Liver (tissue), 9 donors: Measurements from ENCODE around the gene ADGRB2. TPM values are rescaled to one million over a fixed set of nuclear protein-coding genes. Genes with fewer than 3 reads are reported as not detected.

ENCODE experiments used
- DNase-seq: peaks from one replicate; pipeline ENCODE4 v3.0.0-alpha.2; 2017; ENCODE audit warnings: low spot score
- H3K27ac ChIP-seq, 2 donors: one replicate each; pipeline ENCODE4 v1.7.0; 2013; ENCODE audit warnings: inconsistent platforms in 2 of 2, low read length in 2 of 2, control low read depth in 1 of 2, low read depth in 1 of 2, mild to moderate bottlenecking in 1 of 2
- H3K27me3 ChIP-seq, 4 donors: one replicate each; pipeline versions ENCODE4 v1.6.1 to v1.7.0; 2013; ENCODE audit warnings: low read length in 3 of 4, inconsistent platforms in 1 of 4, mild to moderate bottlenecking in 1 of 4, moderate library complexity in 1 of 4; ENCODE audit not compliant: control insufficient read depth in 4 of 4, insufficient read depth in 4 of 4
- H3K36me3 ChIP-seq, 4 donors: one replicate each; pipeline versions ENCODE4 v1.6.1 to v1.7.0; 2013; ENCODE audit warnings: low read length in 3 of 4, mild to moderate bottlenecking in 3 of 4, low read depth in 1 of 4, moderate library complexity in 1 of 4; ENCODE audit not compliant: control insufficient read depth in 4 of 4, insufficient read depth in 3 of 4
- H3K4me1 ChIP-seq, 4 donors: one replicate each; pipeline versions ENCODE4 v1.6.1 to v1.7.0; 2013; ENCODE audit warnings: low read length in 3 of 4, mild to moderate bottlenecking in 3 of 4, moderate library complexity in 1 of 4; ENCODE audit not compliant: control insufficient read depth in 4 of 4, insufficient read depth in 4 of 4
- H3K4me3 ChIP-seq, 3 donors: one replicate each; pipeline versions ENCODE4 v1.6.1 to v1.7.0; 2013; ENCODE audit warnings: low read length in 3 of 3, control low read depth in 1 of 3, low read depth in 1 of 3, mild to moderate bottlenecking in 1 of 3
- H3K9ac ChIP-seq, 2 donors: one replicate each; pipeline ENCODE4 v1.7.0; 2013; ENCODE audit warnings: low read length in 2 of 2, mild to moderate bottlenecking in 2 of 2, moderate library complexity in 2 of 2, control low read depth in 1 of 2, low read depth in 1 of 2
- H3K9me3 ChIP-seq, 4 donors: one replicate each; pipeline versions ENCODE4 v1.6.1 to v1.7.0; 2013; ENCODE audit warnings: low read length in 3 of 4; ENCODE audit not compliant: control insufficient read depth in 4 of 4
- EGR1 ChIP-seq, 2 donors: IDR thresholded peaks; 2 replicates each; pipeline ENCODE4 v1.6.1; 2016 to 2018; ENCODE audit warnings: antibody characterized with exemption in 2 of 2, low read depth in 2 of 2
- FOXA1 ChIP-seq: IDR thresholded peaks from 2 replicates; pipeline ENCODE4 v1.6.1; 2016; ENCODE audit warnings: antibody characterized with exemption
- FOXA2 ChIP-seq: IDR thresholded peaks from 2 replicates; pipeline ENCODE4 v1.6.1; 2016; ENCODE audit warnings: antibody characterized with exemption
- GABPA ChIP-seq, 2 donors: IDR thresholded peaks in 1 of 2; conservative IDR thresholded peaks in 1 of 2; 2 replicates each; pipeline ENCODE4 v1.6.1; 2016; ENCODE audit warnings: antibody characterized with exemption in 2 of 2, mild to moderate bottlenecking in 1 of 2, moderate library complexity in 1 of 2
- HNF4A ChIP-seq, 2 donors: conservative IDR thresholded peaks; 2 replicates each; pipeline ENCODE4 v1.6.1; 2016; ENCODE audit warnings: antibody characterized with exemption in 2 of 2, mild to moderate bottlenecking in 2 of 2
- JUND ChIP-seq, 2 donors: IDR thresholded peaks; 2 replicates each; pipeline ENCODE4 v1.6.1; 2016; ENCODE audit warnings: antibody characterized with exemption in 2 of 2
- NR2F2 ChIP-seq: IDR thresholded peaks from 2 replicates; pipeline ENCODE4 v1.6.1; 2016; ENCODE audit warnings: antibody characterized with exemption
- RAD21 ChIP-seq, 2 donors: IDR thresholded peaks; 2 replicates each; pipeline ENCODE4 v1.6.1; 2016; ENCODE audit warnings: antibody characterized with exemption in 2 of 2, mild to moderate bottlenecking in 2 of 2
- RXRA ChIP-seq, 2 donors: IDR thresholded peaks; 2 replicates each; pipeline ENCODE4 v1.6.1; 2017 to 2018; ENCODE audit warnings: antibody characterized with exemption in 2 of 2, mild to moderate bottlenecking in 1 of 2
- SP1 ChIP-seq: IDR thresholded peaks from 2 replicates; pipeline ENCODE4 v1.6.1; 2018; ENCODE audit warnings: antibody characterized with exemption, mild to moderate bottlenecking
- TAF1 ChIP-seq: conservative IDR thresholded peaks from 2 replicates; pipeline ENCODE4 v1.6.1; 2016; ENCODE audit warnings: antibody characterized with exemption, mild to moderate bottlenecking
- YY1 ChIP-seq: IDR thresholded peaks from 2 replicates; pipeline ENCODE4 v1.6.1; 2016; ENCODE audit warnings: antibody characterized with exemption, mild to moderate bottlenecking
- WGBS: extraction: QIAGEN DNeasy Blood & Tissue Kit; methylation state at CpG from one replicate; pipeline ENCODE4 v1.1.7; 2013; 5-methylcytosine and 5-hydroxymethylcytosine counted together
- polyA plus RNA-seq, 2 donors: library from polyadenylated mRNA; stranded (reverse) in 1 of 2; unstranded in 1 of 2; fragments of 200-250 nt in 1 of 2; fragments of >200 nt in 1 of 2; fragmentation: Nextera tagmentation in 1 of 2; extraction: Ambion mirVana in 1 of 2; gene quantifications; one replicate each; pipeline versions ENCODE4 v1.2.1 to v1.2.3, GENCODE V29; 2013 to 2015
- total RNA-seq, 2 donors: library from RNA; depleted of rRNA; stranded (reverse); fragments of >200 nt; gene quantifications; one replicate each; pipeline ENCODE4 v1.2.3, GENCODE V29; 2014
- TF ChIP-seq, protein P1 (sequence below): IDR thresholded peaks from 2 replicates; pipeline ENCODE4 v1.6.1; 2016; ENCODE audit warnings: antibody characterized with exemption
- TF ChIP-seq, protein P2 (sequence below): IDR thresholded peaks from 2 replicates; pipeline ENCODE4 v1.6.1; 2016; ENCODE audit warnings: antibody characterized with exemption, mild to moderate bottlenecking
- TF ChIP-seq, protein P3 (sequence below): IDR thresholded peaks from 2 replicates; pipeline ENCODE4 v1.6.1; 2016; ENCODE audit warnings: antibody characterized with exemption
- TF ChIP-seq, protein P4 (sequence below): fragments of 150-350 bp; IDR thresholded peaks from 2 replicates; pipeline ENCODE4 v1.5.1; 2017; ENCODE audit warnings: improper control_type of control experiment, low read depth, low read length; ENCODE audit not compliant: missing input control
- TF ChIP-seq, protein P5 (sequence below): IDR thresholded peaks from 2 replicates; pipeline ENCODE4 v1.6.1; 2016; ENCODE audit warnings: antibody characterized with exemption
- donor health status: healthy.
- donor health status: healthy.
- donor health status: healthy.
- donor health status: healthy.
- donor health status: healthy.

The ADGRB2 gene
- total and polyA plus RNA-seq, 4 donors = under 0.01 to 0.05 (median 0.05) TPM; not detected in 1

DNA sequence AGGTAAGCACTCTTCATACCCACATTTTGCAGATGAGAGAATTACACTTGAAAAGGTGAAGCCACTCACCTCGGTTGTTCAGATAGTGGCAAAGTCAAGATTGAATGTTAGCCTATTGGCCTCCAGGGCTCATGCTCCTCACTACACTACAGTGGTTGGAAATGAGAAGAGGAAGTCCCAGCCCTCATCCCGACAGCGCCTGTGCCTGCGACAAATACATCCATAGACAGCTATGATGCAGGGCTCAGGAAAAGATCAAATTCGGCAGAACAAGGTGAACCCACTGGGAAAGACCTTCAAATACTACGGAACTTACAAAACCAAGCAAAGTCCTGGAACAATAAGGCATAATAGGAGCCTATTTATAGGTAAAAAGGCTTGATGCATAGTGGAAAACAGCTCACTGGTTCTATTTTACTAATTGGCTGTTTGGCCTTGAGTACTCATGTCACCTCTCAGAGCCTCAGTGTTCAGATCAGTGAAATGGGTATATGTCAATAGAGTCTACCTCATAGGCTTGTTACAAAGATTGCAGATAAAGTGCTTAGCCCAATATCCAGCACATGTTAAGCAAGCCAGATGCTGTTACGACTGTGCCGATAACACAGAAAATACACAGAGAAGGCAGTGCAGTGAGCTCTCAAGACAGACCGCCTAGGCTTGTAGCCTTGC lies 48.2 kb upstream of the ADGRB2 start:
- Histone ChIP-seq H3K36me3 (no peaks in the 10 kb centered on the region), H3K27ac (no peak overlapping the region), H3K27me3 (no peaks in the 10 kb centered on the region), H3K9ac (no peak overlapping the region), H3K4me3 (no peak overlapping the region), H3K9me3 (no peaks in the 10 kb centered on the region), H3K4me1 (no peaks in the 10 kb centered on the region)
- no peak for DNase-seq
- WGBS = 83% methylated on average over 9 of the region's 9 CpGs
- TF ChIP-seq RAD21 (IDR thresholded peaks at IDR 0.05) (no peak), FOXA1 (no peak), EGR1 (IDR thresholded peaks at IDR 0.05; ENCODE audit: low read depth in 2 of 2) (no peak), SP1 (no peak), TAF1 (no peak), JUND (IDR thresholded peaks at IDR 0.05) (no peak), FOXA2 (no peak), HNF4A (conservative IDR thresholded peaks at IDR 0.05) (no peak), NR2F2 (no peak)
- TF ChIP-seq, protein P1, sequence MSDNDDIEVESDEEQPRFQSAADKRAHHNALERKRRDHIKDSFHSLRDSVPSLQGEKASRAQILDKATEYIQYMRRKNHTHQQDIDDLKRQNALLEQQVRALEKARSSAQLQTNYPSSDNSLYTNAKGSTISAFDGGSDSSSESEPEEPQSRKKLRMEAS = no peak
- TF ChIP-seq, protein P2, sequence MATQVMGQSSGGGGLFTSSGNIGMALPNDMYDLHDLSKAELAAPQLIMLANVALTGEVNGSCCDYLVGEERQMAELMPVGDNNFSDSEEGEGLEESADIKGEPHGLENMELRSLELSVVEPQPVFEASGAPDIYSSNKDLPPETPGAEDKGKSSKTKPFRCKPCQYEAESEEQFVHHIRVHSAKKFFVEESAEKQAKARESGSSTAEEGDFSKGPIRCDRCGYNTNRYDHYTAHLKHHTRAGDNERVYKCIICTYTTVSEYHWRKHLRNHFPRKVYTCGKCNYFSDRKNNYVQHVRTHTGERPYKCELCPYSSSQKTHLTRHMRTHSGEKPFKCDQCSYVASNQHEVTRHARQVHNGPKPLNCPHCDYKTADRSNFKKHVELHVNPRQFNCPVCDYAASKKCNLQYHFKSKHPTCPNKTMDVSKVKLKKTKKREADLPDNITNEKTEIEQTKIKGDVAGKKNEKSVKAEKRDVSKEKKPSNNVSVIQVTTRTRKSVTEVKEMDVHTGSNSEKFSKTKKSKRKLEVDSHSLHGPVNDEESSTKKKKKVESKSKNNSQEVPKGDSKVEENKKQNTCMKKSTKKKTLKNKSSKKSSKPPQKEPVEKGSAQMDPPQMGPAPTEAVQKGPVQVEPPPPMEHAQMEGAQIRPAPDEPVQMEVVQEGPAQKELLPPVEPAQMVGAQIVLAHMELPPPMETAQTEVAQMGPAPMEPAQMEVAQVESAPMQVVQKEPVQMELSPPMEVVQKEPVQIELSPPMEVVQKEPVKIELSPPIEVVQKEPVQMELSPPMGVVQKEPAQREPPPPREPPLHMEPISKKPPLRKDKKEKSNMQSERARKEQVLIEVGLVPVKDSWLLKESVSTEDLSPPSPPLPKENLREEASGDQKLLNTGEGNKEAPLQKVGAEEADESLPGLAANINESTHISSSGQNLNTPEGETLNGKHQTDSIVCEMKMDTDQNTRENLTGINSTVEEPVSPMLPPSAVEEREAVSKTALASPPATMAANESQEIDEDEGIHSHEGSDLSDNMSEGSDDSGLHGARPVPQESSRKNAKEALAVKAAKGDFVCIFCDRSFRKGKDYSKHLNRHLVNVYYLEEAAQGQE = no peak
- TF ChIP-seq, protein P3, sequence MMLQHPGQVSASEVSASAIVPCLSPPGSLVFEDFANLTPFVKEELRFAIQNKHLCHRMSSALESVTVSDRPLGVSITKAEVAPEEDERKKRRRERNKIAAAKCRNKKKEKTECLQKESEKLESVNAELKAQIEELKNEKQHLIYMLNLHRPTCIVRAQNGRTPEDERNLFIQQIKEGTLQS = no peak
- TF ChIP-seq, protein P4, sequence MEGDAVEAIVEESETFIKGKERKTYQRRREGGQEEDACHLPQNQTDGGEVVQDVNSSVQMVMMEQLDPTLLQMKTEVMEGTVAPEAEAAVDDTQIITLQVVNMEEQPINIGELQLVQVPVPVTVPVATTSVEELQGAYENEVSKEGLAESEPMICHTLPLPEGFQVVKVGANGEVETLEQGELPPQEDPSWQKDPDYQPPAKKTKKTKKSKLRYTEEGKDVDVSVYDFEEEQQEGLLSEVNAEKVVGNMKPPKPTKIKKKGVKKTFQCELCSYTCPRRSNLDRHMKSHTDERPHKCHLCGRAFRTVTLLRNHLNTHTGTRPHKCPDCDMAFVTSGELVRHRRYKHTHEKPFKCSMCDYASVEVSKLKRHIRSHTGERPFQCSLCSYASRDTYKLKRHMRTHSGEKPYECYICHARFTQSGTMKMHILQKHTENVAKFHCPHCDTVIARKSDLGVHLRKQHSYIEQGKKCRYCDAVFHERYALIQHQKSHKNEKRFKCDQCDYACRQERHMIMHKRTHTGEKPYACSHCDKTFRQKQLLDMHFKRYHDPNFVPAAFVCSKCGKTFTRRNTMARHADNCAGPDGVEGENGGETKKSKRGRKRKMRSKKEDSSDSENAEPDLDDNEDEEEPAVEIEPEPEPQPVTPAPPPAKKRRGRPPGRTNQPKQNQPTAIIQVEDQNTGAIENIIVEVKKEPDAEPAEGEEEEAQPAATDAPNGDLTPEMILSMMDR = no peak

DNA sequence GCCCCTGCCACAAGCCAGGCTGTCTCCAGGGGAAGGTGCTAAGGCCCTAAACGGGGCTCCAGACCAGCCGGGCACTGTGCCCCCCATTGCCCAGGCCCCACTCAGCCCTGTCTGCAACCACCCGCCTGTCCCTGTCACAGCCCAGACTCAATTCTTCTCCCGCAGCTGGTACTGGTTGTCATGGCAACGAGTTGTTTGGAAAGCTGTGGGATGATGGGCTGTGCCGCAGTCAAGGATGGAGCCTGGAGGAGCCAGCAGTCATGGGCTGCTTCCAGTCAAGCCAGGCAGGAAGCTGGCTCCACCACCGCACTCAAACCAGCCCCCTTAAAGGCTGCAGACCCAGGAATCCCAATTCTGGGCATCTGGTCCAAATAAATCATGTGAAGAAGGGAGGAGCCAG lies 47.5 kb upstream of the ADGRB2 start:
- Histone ChIP-seq H3K9me3 (no peaks in the 10 kb centered on the region), H3K9ac (no peak overlapping the region), H3K4me3 (no peak overlapping the region), H3K27ac (no peak overlapping the region), H3K36me3 (no peaks in the 10 kb centered on the region), H3K27me3 (no peaks in the 10 kb centered on the region), H3K4me1 (no peaks in the 10 kb centered on the region)
- 63% methylated on average over 7 of the region's 7 CpGs for WGBS
- TF ChIP-seq, protein P4 = no peak
- TF ChIP-seq YY1 (no peak), JUND (IDR thresholded peaks at IDR 0.05) (no peak), GABPA (IDR thresholded peaks at IDR 0.05 in 1 of 2, conservative IDR thresholded peaks at IDR 0.05 in 1 of 2) (no peak), RAD21 (IDR thresholded peaks at IDR 0.05) (no peak), RXRA (IDR thresholded peaks at IDR 0.05) (no peak), FOXA2 (no peak), SP1 (no peak), EGR1 (IDR thresholded peaks at IDR 0.05; ENCODE audit: low read depth in 2 of 2) (no peak), TAF1 (no peak), FOXA1 (no peak), HNF4A (conservative IDR thresholded peaks at IDR 0.05) (no peak)
- TF ChIP-seq, protein P1 = no peak
- TF ChIP-seq, protein P3 = no peak
- TF ChIP-seq, protein P5, sequence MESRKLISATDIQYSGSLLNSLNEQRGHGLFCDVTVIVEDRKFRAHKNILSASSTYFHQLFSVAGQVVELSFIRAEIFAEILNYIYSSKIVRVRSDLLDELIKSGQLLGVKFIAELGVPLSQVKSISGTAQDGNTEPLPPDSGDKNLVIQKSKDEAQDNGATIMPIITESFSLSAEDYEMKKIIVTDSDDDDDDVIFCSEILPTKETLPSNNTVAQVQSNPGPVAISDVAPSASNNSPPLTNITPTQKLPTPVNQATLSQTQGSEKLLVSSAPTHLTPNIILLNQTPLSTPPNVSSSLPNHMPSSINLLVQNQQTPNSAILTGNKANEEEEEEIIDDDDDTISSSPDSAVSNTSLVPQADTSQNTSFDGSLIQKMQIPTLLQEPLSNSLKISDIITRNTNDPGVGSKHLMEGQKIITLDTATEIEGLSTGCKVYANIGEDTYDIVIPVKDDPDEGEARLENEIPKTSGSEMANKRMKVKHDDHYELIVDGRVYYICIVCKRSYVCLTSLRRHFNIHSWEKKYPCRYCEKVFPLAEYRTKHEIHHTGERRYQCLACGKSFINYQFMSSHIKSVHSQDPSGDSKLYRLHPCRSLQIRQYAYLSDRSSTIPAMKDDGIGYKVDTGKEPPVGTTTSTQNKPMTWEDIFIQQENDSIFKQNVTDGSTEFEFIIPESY = no peak
- DNase-seq = no peak
